ENCODE results near the gene RASSF5. TPM values are rescaled to one million over a fixed set of nuclear protein-coding genes. Genes with fewer than 3 reads are reported as not detected.

Gene RASSF5
- total RNA-seq, 1 experiment from 2014 or later: 1.3 TPM

DNA sequence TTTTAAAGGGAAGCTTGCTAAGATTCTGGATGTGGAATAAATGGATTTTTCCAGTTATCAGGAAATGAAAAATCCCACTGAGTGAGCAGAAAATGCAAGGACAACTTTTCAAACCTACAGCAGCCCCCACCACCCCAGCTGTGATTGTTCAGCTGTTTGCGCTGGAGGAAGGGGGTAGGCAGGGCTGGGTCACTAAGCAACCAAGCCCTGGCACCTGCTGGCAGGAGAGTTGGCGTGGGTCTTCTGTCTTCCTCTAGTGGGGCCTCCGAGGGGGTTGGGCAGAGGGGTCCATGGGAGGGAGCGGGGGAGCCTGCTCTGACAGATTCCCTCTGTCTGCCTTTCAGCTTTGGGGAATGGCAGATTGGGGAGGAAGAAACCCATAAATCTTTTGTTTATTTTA lies 59.7 kb downstream of the RASSF5 start:
- TF ChIP-seq, protein P1, sequence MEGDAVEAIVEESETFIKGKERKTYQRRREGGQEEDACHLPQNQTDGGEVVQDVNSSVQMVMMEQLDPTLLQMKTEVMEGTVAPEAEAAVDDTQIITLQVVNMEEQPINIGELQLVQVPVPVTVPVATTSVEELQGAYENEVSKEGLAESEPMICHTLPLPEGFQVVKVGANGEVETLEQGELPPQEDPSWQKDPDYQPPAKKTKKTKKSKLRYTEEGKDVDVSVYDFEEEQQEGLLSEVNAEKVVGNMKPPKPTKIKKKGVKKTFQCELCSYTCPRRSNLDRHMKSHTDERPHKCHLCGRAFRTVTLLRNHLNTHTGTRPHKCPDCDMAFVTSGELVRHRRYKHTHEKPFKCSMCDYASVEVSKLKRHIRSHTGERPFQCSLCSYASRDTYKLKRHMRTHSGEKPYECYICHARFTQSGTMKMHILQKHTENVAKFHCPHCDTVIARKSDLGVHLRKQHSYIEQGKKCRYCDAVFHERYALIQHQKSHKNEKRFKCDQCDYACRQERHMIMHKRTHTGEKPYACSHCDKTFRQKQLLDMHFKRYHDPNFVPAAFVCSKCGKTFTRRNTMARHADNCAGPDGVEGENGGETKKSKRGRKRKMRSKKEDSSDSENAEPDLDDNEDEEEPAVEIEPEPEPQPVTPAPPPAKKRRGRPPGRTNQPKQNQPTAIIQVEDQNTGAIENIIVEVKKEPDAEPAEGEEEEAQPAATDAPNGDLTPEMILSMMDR (IDR thresholded peaks at IDR 0.05; ENCODE audit: insufficient read depth in 1 of 2, low read depth in 1 of 2, low read length in 1 of 2, severe bottlenecking in 1 of 2, unreplicated experiment in 1 of 2): no peak
- no peaks in the 10 kb centered on the region; the same call in 1 of the 2 replicates for H3K36me3 ChIP-seq (ENCODE audit: control insufficient read depth, insufficient read depth, low read length)
- CTCF ChIA-PET: interaction anchor here (0.6 kb wide), 1 partner anchor 242 kb away, joined by 4 read pairs; no protein-coding TSS in a partner anchor
- no peaks in the 10 kb centered on the region for H3K4me1 Mint-ChIP-seq (ENCODE audit: low read depth, unreplicated experiment)
- H3K36me3 Mint-ChIP-seq (ENCODE audit: insufficient read depth, unreplicated experiment): no peaks in the 10 kb centered on the region
- H3K9me3 ChIP-seq: no peaks in the 10 kb centered on the region
- 0 out of 2 replicates have a peak, but pooled peaks cover under 1% of the 10 kb centered on the region for H3K4me1 ChIP-seq
- H3K4me3 ChIP-seq (ENCODE audit: low read depth, low read length): no peak overlapping the region
- DNase-seq: no peak
- no peaks in the 10 kb centered on the region for H3K27me3 ChIP-seq (replicated peaks; ENCODE audit: control insufficient read depth, insufficient read depth, low read length)
- no TSS peak for BruUV-seq (replicated peaks)
- H3K27ac Mint-ChIP-seq (ENCODE audit: unreplicated experiment): no peak overlapping the region
- H3K9me3 Mint-ChIP-seq (ENCODE audit: unreplicated experiment): no peaks in the 10 kb centered on the region
- POLR2A ChIA-PET: no interaction called here
- H3K4me3 Mint-ChIP-seq (ENCODE audit: unreplicated experiment): no peak overlapping the region
- H3K27me3 Mint-ChIP-seq (ENCODE audit: insufficient read depth, unreplicated experiment): peaks cover 8% of the 10 kb centered on the region
- intact Hi-C loops (cut with micrococcal nuclease; ENCODE audit: unreplicated experiment): no loop called here

DNA sequence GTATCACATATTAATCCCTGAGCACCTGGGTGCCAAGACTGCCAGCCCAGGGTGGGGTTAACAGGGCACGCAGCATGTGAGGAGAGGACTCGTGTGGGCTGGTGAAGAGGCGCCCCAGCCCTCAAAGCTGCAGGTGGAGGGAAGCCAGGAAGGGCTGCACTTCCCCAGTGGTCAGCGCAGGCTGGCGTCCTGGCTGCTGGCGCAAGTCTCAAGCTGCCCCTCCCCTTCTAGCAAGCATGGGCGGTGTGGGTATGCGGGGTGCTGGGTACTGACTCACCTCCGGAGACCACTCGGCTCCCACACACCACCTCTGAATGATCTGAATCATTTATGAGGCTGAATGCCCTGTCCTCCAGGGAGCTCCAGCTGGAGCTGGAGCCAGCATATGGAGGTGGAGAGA lies 60.9 kb downstream of the RASSF5 start:
- no peak for DNase-seq
- POLR2A ChIA-PET: no interaction called here
- H3K36me3 ChIP-seq (ENCODE audit: control insufficient read depth, insufficient read depth, low read length): no peaks in the 10 kb centered on the region; the same call in 1 of the 2 replicates
- no peak overlapping the region for H3K27ac Mint-ChIP-seq (ENCODE audit: unreplicated experiment)
- no TSS peak for BruUV-seq (replicated peaks)
- no peak overlapping the region for H3K4me3 Mint-ChIP-seq (ENCODE audit: unreplicated experiment)
- H3K27me3 ChIP-seq (replicated peaks; ENCODE audit: control insufficient read depth, insufficient read depth, low read length): no peaks in the 10 kb centered on the region
- H3K4me1 Mint-ChIP-seq (ENCODE audit: low read depth, unreplicated experiment): no peaks in the 10 kb centered on the region
- CTCF ChIA-PET: no interaction called here
- H3K9me3 ChIP-seq: no peaks in the 10 kb centered on the region
- H3K4me3 ChIP-seq (ENCODE audit: low read depth, low read length): no peak overlapping the region
- H3K36me3 Mint-ChIP-seq (ENCODE audit: insufficient read depth, unreplicated experiment): no peaks in the 10 kb centered on the region
- H3K27me3 Mint-ChIP-seq (ENCODE audit: insufficient read depth, unreplicated experiment): peaks cover 8% of the 10 kb centered on the region
- intact Hi-C loops (cut with micrococcal nuclease; ENCODE audit: unreplicated experiment): no loop called here
- H3K4me1 ChIP-seq: no peaks in the 10 kb centered on the region
- TF ChIP-seq, protein P1 (IDR thresholded peaks at IDR 0.05; ENCODE audit: insufficient read depth in 1 of 2, low read depth in 1 of 2, low read length in 1 of 2, severe bottlenecking in 1 of 2, unreplicated experiment in 1 of 2): no peak
- H3K9me3 Mint-ChIP-seq (ENCODE audit: unreplicated experiment): no peaks in the 10 kb centered on the region

DNA sequence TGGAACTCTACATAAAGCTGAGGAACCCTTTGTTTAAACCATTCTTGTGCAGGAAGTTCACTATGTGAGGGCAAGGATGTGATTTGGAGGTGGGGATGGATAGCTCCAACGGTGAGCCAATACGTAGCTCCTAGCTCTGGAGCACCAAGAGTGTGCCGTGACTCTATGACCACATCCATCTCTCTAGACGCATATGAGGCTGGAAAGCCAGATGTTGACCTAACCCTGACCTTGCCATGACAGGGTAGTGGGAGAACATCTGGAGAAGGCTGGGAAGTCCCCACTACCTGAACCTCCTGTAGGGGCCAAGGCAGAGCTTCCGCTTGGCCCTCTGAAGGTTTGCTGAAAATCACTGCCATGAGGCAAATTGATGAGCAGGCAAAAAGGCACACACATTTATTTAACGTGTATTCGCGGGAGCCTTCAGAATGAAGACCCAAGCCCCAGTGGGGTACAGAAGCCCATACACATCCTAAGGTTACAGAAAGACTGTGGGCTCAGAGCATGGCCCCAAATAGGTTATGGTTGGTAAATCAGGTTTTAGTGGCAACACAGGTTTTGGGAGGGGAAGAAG lies 61.5 kb downstream of the RASSF5 start:
- Mint-ChIP-seq H3K4me1 (ENCODE audit: low read depth, unreplicated experiment) (no peaks in the 10 kb centered on the region), H3K4me3 (ENCODE audit: unreplicated experiment) (no peak overlapping the region), H3K27ac (ENCODE audit: unreplicated experiment) (no peak overlapping the region), H3K27me3 (ENCODE audit: insufficient read depth, unreplicated experiment) (peaks cover 8% of the 10 kb centered on the region), H3K9me3 (ENCODE audit: unreplicated experiment) (no peaks in the 10 kb centered on the region), H3K36me3 (ENCODE audit: insufficient read depth, unreplicated experiment) (no peaks in the 10 kb centered on the region)
- intact Hi-C loops (cut with micrococcal nuclease; ENCODE audit: unreplicated experiment): no loop called here
- H3K4me1 ChIP-seq: no peaks in the 10 kb centered on the region
- POLR2A ChIA-PET: no interaction called here
- no peak overlapping the region for H3K4me3 ChIP-seq (ENCODE audit: low read depth, low read length)
- CTCF ChIA-PET: interaction anchor here (0.6 kb wide), 1 partner anchor 24 kb away, joined by 3 read pairs; no protein-coding TSS in a partner anchor
- BruUV-seq (replicated peaks): no TSS peak
- TF ChIP-seq, protein P1 (IDR thresholded peaks at IDR 0.05; ENCODE audit: insufficient read depth in 1 of 2, low read depth in 1 of 2, low read length in 1 of 2, severe bottlenecking in 1 of 2, unreplicated experiment in 1 of 2): no peak
- DNase-seq: no peak
- no peaks in the 10 kb centered on the region; the same call in 1 of the 2 replicates for H3K36me3 ChIP-seq (ENCODE audit: control insufficient read depth, insufficient read depth, low read length)
- no peaks in the 10 kb centered on the region for H3K27me3 ChIP-seq (replicated peaks; ENCODE audit: control insufficient read depth, insufficient read depth, low read length)
- H3K9me3 ChIP-seq: no peaks in the 10 kb centered on the region
